ENCODE results near the gene TMEM51.

DNA sequence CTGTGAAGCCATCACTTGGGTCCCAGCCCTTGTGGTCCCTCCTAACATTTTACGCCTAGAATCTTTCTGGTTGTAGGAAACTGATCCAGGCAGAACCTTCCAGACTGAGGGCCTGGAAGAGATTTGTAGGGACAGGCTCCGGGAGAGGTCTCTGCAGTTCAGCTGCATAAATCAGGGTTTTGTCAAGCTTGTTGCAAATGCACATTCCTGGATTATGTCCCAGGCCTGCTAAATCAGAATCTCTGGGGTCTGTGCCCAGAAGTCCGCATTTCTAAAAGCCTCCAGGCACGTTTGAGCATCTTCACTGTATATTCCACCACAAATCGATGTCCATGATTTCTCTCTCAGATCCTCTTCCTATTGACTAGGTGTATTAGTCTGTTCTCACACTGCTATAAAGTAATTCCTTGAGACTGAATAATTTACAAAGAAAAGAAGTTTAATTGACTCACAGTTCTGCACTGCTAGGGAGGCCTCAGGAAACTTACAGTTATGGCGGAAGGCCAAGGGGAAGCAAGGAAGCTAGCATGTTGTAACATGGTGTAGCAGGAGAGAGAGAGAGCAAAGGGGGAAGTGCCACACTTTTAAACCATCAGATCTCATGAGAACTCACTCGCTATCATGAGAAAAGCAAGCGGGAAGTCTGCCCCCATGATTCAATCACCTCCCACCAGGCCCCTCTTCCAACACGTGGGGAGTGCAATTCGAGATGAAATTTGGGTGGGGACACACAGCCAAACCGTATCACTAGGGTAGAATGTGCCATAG is 92.2 kb downstream of the TMEM51 start:
- TF ChIP-seq POLR2A (IDR thresholded peaks at IDR 0.05) = no peak
- TF ChIP-seq, protein P1, sequence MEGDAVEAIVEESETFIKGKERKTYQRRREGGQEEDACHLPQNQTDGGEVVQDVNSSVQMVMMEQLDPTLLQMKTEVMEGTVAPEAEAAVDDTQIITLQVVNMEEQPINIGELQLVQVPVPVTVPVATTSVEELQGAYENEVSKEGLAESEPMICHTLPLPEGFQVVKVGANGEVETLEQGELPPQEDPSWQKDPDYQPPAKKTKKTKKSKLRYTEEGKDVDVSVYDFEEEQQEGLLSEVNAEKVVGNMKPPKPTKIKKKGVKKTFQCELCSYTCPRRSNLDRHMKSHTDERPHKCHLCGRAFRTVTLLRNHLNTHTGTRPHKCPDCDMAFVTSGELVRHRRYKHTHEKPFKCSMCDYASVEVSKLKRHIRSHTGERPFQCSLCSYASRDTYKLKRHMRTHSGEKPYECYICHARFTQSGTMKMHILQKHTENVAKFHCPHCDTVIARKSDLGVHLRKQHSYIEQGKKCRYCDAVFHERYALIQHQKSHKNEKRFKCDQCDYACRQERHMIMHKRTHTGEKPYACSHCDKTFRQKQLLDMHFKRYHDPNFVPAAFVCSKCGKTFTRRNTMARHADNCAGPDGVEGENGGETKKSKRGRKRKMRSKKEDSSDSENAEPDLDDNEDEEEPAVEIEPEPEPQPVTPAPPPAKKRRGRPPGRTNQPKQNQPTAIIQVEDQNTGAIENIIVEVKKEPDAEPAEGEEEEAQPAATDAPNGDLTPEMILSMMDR (IDR thresholded peaks at IDR 0.05) = no peak
